HL-60/S4 treated with retinoic acid at 250 ng/mL for 4 days and 3 days (cell line): ENCODE data around the gene GJA4.

Experiments used
- in situ Hi-C: fragments of 300-500 bp; cut with MboI; formaldehyde crosslinking; loops from 2 replicates; pipeline ENCODE4 v1.7.0; 2022; ENCODE audit warnings: low sequenced_read_pairs

GJA4 gene

GRCh38 chr1:34792868-34793727, at the start of gene GJA4:
Gene GJA4 (plus strand): TSS chr1:34792999. CDS start chr1:34794214, 1,215 bp downstream.
- in situ Hi-C loops = no loop called here

- in situ Hi-C loops = no loop called here
Observed at GRCh38 chr1:34743775-34744174, 49.0 kb upstream of the GJA4 start.

GRCh38 chr1:34744851-34745250, 47.9 kb upstream of the GJA4 start:
- in situ Hi-C loops = no loop called here

DNA sequence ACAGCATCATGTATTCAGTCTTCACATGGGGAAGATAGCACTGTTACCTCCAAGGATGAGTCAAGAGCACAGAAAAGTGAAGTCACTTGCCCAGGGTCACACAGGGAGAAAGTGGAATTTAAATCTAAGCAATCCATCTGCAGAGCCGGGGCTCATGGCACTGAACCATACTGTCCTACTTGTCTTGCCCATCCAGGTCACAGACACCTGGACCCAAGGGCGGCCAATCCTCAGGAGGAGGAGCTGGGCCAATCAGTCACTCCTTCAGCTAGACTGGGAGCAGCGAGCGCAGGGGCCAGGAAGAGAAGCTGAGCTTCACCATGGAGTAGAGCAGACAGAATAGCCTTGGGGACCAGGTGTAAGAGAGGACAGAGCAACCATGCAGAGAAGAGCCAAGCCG, 47.1 kb upstream of the GJA4 start:
- in situ Hi-C loops = no loop called here

DNA sequence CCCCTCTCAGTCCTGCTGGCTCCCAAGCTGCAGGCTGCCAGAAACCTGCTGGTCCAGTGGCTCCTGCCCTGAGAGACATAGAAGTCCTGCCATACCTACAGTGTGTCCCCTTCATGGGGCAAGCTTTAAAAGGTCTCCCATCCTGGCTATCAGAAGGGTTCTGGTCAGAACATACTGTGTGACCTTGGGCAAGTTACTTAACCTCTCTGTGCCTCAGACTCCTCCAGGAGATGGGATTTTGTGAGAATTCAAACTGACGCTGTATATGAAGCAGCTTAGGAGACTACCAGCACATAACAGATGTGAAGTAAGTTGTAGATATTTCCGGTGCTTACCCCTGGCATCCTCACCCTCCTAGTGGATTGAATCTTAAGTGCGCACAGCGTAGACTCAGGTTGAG, 46.7 kb upstream of the GJA4 start:
- in situ Hi-C loops = no loop called here

DNA sequence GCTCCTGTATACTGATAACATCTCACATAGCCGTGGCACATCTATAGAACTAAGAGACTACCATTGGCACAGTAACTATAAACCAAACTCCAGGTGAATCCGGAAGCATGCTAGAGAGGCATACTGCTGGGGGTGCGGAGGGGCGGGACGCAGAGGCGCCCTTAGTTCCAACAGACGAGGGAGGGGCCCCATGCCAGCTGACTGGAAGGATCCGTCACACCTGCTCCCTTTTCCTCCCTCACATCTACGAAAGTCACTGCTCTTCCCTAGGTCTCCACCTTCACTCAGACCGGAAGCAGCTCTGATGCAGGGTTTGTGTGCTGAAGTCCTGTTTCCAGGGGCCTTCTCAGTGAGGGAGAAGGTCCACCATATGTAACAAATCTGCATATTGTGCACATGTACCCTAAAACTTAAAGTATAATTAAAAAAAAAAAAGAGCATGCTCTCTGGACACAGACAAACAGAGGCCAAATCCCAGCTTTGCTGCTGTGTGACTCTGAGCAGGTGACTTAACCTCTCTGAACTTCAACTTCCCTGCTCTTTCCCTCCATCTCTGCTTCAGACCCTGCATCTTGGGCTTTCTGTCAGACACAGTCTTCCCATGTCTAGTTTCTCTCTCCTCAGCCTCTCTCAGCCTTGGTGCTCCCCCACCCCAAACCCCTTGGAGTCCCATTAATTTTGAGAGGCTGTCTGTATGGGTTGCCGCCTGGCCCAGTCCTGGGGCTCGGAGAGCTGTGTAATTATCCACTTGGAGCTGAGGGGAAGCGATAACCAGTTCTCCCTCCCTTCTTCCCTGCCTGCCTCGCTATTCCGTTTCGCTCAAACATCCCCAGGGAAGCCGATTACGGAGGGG, 45.8 kb upstream of the GJA4 start:
- in situ Hi-C loops = no loop called here

DNA sequence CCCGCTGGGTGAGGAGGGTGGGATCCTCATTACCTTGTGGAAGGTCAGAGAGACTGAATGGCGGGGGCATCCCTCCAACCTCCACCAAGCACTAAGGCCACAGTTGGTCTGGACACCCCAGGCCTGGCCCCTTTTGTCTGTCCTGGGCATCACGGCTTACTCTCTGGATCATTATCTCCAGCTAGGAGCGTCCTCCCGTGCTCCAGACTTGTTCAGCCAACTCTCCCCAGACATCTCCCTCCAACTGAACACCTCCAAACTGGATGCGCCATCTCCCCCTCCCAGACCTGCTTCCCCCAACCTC, 45.2 kb upstream of the GJA4 start:
- in situ Hi-C loops = no loop called here

- in situ Hi-C loops = no loop called here
Observed at GRCh38 chr1:34749992-34750391, 42.8 kb upstream of the GJA4 start.

DNA sequence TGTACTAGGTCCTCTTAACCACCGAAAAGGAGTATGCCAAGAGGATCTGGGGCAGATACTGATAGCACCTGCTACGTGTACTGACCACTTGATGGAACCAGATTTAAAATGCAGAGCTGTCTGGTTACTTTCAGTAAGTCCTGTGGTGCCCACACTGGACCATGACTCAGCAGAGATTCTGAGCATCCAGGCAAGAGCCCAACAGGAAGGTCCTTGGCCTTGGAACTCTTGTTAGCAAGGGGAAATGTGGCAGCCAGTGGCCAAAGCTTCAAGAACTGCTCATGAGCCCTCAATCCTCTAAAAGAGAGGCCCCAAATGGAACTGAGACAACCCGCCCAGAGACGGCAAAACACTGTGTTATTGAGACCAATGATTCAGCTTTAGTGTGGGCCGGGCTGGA, 42.2 kb upstream of the GJA4 start:
- in situ Hi-C loops = no loop called here

DNA sequence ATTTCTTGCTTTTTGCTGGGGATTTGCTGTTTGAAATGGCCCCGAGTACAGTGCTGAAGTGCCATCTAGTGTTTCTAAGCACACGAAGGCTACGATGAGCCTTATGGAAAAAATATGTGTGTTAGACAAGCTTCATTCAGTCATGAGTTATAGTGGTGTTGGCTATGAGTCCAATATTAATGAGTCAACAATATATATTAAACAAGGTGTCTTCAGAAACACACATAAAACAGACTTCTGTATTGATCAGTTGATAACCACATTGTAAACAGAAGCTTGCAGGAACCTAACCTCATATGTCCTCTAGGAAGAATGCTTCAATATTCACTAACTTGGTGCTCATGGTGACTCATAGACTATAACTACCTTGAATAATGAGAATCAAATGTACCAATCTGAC, 39.6 kb upstream of the GJA4 start:
- in situ Hi-C loops = no loop called here

- in situ Hi-C loops = no loop called here
Observed at GRCh38 chr1:34754964-34755637, 37.7 kb upstream of the GJA4 start, which contains the start of gene GJB5. Gene GJB5 (plus strand): TSS chr1:34755047. CDS start chr1:34757331, 2,284 bp downstream.

DNA sequence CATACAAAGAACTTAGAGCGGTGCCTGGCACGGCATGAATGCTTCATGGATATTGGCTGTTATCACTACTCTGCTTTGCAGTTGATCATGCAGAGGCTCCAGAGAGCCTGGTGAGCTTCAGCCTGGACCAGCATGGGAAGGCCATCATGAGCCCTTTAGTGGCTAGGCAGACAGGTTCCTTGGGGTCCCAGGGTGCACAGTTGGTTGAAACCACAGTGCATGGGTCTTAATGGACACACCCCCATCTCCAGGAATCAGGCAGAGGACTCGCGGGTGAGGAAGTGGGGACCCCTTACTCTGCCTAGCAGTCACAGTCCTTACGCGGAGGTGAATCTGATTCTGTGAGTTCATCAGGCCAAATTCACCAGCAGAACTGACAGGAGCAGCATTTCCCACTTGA, 36.8 kb upstream of the GJA4 start:
- in situ Hi-C loops = no loop called here

- in situ Hi-C loops = no loop called here
Observed at GRCh38 chr1:34757386-34757785, 35.4 kb upstream of the GJA4 start.

- in situ Hi-C loops = no loop called here
Observed at GRCh38 chr1:34758751-34759150, 34.0 kb upstream of the GJA4 start.

DNA sequence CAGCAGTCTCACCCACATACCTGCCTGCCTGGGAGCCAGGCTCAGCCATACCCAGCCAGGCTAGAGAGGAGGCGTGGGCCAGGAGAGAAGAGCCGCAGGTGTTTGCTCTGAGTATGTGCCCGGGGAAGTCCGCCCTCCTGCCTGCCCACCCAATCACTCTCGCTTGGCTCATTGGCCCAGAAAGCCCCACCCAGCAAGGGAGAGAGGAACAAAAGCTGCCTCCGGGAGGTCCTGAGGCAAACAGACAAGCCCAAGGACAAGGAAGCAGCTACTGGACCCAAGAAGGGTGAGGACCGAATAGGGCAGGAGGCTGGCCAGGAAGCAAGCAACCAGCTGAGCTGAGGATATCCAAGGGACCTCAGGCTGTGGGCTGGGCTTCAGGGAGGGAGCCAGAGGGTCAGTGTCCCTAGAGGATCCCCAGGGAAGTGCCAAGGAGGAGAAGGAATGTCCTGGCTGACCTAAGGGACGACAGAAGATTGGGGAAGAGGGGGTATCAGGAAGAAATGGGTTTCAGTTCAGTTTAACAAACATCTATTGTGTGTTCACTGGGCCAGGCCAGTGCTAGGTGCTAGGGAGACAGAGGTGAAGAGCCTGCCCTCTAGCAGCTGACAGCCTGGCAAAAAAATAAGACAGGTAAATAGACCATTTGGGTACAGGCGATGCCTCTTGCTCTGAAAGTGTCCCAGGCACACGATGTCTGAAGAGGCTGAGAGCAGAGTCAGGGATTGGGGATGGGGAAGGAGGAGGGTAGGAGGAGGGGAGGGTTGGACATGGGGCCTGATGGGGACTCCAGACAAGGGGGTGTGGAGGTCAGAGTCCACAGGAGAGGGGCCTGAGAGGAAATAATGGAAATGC, 33.1 kb upstream of the GJA4 start, which contains the start of gene GJB4:
GJB4 (plus strand) TSS at position 238 of the 855 bp plus-strand sequence. CDS start 1,515 bp downstream, outside the sequence.
- in situ Hi-C loops = no loop called here

DNA sequence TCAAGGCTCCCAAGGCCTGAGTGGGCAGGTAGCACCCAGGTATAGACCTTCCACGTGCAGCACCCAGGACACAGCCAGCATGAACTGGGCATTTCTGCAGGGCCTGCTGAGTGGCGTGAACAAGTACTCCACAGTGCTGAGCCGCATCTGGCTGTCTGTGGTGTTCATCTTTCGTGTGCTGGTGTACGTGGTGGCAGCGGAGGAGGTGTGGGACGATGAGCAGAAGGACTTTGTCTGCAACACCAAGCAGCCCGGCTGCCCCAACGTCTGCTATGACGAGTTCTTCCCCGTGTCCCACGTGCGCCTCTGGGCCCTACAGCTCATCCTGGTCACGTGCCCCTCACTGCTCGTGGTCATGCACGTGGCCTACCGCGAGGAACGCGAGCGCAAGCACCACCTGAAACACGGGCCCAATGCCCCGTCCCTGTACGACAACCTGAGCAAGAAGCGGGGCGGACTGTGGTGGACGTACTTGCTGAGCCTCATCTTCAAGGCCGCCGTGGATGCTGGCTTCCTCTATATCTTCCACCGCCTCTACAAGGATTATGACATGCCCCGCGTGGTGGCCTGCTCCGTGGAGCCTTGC, 31.5 kb upstream of the GJA4 start:
- in situ Hi-C loops = no loop called here

GRCh38 chr1:34761776-34762307, 31.0 kb upstream of the GJA4 start:
- in situ Hi-C loops = no loop called here

- in situ Hi-C loops = no loop called here
Observed at GRCh38 chr1:34762474-34763141, 30.2 kb upstream of the GJA4 start.

- in situ Hi-C loops = no loop called here
Observed at GRCh38 chr1:34763142-34763781, 29.5 kb upstream of the GJA4 start.
